Measurements from ENCODE around the gene MBD3L5. TPM values are rescaled to one million over a fixed set of nuclear protein-coding genes. Genes with fewer than 3 reads are reported as not detected.
A peak's percentile ranks its signal among the peaks of the same experiment; 100 is the strongest.
"Not testable (repeated sequence)": the region's sequence is repeated elsewhere in the genome, so short reads cannot be mapped to it uniquely, and the experiment has no call there.

The MBD3L5 gene
- not detected for total RNA-seq

GRCh38 chr19:7030278-7030677 is at the start of gene MBD3L5:
Gene MBD3L5 (plus strand): TSS chr19:7030578. CDS start chr19:7030612, 34 bp downstream.
- not testable (repeated sequence) for DNase-seq (ENCODE audit: low read depth in 2 of 3, low spot score in 2 of 3)

DNA sequence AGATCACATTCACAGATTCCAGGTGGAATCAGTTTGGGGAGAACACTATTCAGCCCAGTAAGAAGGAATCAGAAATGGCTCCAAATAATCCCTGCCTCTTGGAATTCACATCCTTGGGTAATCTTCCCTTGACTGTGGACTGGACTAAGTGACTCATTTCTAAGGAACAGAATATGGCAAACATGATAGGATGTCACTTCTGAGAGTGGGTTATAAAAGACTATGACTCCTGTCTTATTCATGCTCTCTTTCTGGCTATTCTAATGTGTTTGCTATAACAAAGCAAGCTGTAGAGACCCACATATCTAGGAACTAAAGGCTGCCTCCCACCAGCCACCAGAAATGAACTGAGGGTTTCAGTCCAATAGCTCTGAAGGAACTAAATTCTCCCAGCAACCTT is 46.9 kb upstream of the MBD3L5 start:
- DNase-seq (ENCODE audit: low read depth in 2 of 3, low spot score in 2 of 3) = no peak

DNA sequence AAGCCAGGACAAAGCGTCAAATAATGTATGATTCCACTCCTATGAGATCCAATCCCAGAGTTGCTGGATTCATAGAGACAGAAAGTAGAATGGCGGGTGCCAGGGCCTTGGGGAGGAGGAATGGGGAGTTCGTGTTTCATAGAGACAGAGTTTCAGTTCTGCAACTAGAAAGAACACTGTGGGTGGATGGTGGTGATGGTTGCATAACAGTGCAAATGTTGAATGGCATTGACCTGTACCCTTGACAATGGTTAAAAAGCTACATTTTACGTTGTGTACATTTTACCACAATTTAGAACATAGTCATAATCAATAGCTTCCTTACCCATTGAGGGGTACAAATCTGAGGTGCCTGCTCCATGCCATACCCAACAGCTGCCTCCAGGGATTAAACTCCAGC is 42.5 kb upstream of the MBD3L5 start:
- DNase-seq (ENCODE audit: low read depth in 2 of 3, low spot score in 2 of 3) = no peak

DNA sequence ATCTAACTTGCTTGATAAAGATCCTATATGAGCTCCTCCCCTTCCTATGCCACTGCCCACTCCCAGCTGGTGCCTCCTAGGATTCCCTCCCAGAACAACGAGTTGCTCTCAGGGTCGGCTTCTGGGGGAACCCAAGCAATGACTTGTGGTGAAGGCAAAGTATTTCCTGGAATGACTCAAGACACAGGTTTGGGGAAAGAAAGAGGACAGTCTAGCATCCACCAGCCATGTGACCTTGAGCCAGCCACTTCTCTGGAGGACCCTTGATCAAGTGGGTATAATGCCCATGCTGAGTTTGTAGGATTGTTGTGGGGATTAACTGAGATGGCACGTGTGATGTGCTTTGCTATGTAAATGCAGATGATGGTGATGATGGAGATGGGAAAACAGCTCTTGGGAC is 42.1 kb upstream of the MBD3L5 start:
- DNase-seq (ENCODE audit: low read depth in 2 of 3, low spot score in 2 of 3) = no peak

GRCh38 chr19:6995054-6995453 is 35.3 kb upstream of the MBD3L5 start:
- no peak for DNase-seq (ENCODE audit: low read depth in 2 of 3, low spot score in 2 of 3)

- DNase-seq (ENCODE audit: low read depth in 2 of 3, low spot score in 2 of 3) = no peak
These were observed 33.6 kb upstream of the MBD3L5 start for GRCh38 chr19:6996810-6997209.

DNA sequence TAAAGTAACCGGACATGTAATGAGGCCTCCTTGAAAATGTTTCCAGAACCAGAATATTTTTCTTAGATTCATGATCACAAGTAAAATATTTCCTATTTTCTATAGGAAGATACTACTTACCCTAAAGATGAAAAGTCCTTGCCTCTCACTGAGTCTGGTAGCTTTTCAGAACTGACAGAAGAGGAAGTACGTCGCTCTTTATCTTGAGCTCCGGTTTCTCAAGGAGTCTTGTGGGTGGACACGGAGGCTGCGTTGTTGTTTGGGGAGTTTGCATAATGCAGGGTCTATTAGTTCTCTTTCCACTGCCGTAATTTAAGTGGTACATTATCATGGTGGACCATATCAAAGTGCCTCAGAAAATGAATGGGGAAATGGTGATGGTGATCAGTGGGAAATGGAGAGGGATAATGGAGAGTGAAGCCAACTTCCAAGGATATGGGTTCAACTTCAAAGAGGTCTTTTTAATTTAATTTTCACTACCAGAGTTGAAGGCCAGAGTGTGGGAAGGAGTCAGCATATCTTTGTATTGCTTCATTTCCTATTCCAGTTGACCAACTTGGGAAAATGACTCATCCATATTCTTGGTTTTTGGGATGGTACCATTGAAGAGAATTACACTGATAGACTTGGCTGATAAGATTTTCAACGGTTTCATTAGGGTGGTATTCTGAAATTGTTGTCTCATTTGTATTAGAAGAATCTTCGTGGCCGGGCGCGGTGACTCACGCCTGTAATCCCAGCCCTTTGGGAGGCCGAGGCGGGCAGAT is 32.5 kb upstream of the MBD3L5 start:
- DNase-seq (ENCODE audit: low read depth in 2 of 3, low spot score in 2 of 3) = peak in 1 of 3 donors; percentile 68

DNA sequence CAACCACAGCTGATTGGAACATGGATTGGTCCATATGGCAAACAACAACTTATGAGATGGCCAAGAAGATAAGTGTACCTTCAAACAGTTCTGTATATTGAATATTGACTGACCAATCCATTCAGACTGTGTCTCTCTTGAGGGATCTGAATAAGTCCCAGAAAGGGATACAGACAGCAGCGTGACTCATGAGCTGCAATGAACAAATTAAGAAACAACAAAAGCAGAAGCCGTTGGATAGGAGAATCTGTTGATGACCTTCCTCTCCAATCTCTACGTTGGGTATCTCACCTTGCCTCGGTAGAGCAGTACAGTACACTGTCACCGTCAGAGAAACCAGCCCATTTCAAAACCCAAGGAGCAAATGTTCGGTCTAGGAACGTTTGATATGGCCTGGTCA is 30.4 kb upstream of the MBD3L5 start:
- no peak for DNase-seq (ENCODE audit: low read depth in 2 of 3, low spot score in 2 of 3)

- DNase-seq (ENCODE audit: low read depth in 2 of 3, low spot score in 2 of 3) = no peak
These were observed 30.0 kb upstream of the MBD3L5 start for GRCh38 chr19:7000333-7000732.

DNA sequence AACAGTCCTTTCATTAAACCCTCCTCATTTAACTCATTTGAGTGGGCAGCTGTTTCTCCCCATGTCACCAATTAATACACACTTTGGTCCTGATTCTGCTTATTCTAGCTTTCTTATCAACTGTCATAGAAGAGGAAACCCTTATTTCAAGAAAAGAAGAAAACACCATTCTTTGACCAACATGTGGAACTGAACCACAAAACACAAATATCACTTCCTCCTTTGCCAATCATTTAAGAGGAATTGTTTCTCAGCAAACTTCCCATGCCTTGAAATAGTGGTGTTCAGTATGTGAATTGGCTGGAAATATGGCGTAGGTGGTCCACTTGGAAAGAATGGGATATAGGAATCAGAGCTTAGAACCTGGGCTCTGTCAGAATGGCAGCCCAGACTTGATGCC is 29.6 kb upstream of the MBD3L5 start:
- no peak for DNase-seq (ENCODE audit: low read depth in 2 of 3, low spot score in 2 of 3)

DNA sequence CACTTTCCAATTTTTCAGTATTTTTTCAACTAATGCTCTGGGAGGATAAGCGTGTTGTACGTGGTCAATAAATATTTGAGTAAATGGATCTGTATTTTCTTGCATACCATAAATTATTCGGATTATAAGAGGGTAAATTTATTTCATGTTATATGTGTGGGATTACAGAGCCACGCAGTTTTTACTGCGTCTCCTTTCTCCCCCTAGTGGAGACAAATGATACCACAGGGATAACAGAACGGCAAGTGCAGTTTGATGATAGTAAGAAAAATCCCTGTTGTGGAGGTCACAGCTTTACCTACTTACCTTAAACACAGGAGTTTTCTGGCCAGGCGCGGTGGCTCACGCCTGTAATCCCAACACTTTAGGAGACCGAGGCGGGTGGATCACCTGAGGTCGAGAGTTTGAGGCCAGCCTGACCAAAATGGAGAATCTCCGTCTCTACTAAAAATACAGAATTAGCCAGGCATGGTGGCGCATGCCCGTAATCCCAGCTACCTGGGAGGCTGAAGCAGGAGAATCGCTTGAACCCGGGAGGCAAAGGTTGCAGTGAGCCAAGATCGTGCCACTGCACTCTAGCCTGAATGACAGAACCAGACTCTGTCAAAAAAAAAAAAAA is 26.0 kb upstream of the MBD3L5 start:
- DNase-seq (ENCODE audit: low read depth in 2 of 3, low spot score in 2 of 3) = peak in 2 of 3 donors; percentile 19 to 54

DNA sequence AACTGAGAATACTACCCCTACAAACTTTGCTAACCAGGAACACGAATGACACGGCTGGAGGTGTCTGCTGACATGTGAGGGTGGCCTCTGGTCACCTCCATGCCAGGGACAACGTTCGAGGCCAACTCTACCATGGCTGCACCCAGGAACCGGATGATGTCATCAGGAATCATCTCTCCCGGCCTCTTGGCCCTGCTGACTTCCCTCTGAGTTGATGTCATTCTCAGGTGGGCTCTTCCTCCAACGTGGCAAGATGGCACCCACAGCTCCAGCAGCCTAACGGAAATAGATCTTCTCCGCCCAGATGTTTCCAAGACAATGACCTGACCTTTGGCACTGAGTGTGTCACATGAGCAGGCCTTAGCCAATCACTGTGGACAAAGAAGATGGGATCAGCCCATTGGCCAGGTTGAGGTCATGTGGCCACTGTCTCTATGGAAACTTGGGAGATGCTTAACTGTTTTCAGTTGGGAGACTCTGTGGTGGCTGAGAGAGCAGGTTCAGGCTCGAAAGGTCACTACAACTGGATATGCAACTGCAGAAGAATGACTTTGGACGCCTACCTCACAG is 24.2 kb upstream of the MBD3L5 start:
- no peak for DNase-seq (ENCODE audit: low read depth in 2 of 3, low spot score in 2 of 3)

DNA sequence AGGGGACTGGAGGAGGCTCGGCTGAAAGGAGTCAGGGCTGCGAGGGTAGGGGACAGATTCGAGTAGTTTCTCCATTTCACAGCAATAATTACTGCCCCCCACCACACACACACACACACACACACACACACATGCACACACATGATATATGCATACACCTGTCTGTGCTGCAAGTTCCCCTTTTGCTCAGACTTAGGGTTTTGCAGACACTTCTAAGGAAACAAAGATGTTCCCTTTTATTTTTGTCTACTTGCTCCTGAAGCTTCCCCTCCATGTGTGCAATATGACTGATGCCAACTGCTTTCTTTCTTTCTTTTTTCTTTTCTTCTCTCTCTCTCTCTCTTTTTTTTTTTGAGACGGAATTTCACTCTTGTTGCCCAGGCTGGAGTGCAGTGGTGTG is 22.5 kb upstream of the MBD3L5 start:
- DNase-seq (ENCODE audit: low read depth in 2 of 3, low spot score in 2 of 3) = peak in 1 of 3 donors; percentile 73

DNA sequence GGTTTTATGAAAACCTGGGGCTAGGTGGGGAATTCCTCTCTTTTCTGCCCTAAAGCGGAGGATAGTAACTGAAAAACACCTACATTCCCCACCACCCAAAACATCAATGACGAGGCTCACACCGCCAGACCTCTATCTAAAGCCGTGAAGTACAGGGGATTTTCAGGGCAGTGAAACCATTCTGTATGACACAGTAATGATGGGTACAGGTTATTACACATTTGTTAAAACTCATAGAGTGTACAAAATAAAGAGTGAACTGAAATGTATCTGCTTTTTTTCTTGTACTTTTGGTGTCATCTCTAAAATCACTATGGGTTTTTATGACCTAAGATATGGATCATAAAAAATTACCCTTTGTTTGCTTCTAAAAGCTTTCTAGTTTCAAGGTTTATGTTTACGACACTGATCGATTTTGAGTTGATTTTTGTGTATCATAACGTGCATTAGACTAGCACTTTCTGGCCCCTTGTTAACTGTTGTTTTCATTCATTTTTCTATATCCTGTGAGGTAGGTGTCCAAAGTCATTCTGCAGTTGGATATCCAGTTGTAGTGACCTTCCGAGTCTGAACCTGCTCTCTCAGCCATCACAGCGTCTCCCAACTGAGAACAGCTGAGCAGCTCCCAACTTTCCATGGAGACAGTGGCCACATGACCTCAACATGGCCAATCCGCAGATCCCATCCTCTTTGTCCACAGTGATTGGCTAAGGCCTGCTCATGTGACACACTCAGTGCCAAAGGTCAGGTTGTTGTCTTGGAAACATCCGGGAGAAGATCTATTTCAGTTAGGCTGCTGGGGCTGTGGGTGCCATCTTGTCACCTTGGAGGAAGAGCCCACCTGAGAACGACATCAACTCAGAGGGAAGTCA is 19.4 kb upstream of the MBD3L5 start:
- DNase-seq (ENCODE audit: low read depth in 2 of 3, low spot score in 2 of 3) = no peak

DNA sequence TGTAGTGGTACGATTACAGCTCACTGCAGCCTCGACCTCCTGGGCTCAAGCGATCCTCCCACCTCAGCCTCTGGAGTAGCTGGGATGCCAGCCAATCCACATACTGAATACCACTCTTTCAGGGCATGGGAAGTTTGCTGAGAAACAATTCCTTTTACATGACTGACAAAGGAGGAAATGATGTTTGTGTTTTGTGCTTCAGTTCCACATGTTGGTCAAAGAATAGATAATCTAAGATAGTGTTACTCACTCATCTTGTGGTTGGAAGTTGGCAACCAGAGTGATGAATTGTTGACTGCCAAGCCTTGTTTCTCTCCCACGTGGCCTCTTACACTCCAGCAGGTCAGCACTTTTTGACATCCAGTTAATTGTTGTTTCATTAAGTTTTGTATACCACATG is 16.7 kb upstream of the MBD3L5 start:
- DNase-seq (ENCODE audit: low read depth in 2 of 3, low spot score in 2 of 3) = peak in 1 of 3 donors; percentile 54

- DNase-seq (ENCODE audit: low read depth in 2 of 3, low spot score in 2 of 3) = no peak
These were observed 11.6 kb upstream of the MBD3L5 start for GRCh38 chr19:7018828-7019227.

GRCh38 chr19:7021331-7021730 is 9.0 kb upstream of the MBD3L5 start, which contains the start of gene MBD3L2B:
Gene MBD3L2B (minus strand): TSS chr19:7021431. CDS start chr19:7021397, 34 bp downstream.
- DNase-seq (ENCODE audit: low read depth in 2 of 3, low spot score in 2 of 3) = not testable (repeated sequence)

GRCh38 chr19:7028790-7029189 is 1.6 kb upstream of the MBD3L5 start:
- not testable (repeated sequence) for DNase-seq (ENCODE audit: low read depth in 2 of 3, low spot score in 2 of 3)

DNA sequence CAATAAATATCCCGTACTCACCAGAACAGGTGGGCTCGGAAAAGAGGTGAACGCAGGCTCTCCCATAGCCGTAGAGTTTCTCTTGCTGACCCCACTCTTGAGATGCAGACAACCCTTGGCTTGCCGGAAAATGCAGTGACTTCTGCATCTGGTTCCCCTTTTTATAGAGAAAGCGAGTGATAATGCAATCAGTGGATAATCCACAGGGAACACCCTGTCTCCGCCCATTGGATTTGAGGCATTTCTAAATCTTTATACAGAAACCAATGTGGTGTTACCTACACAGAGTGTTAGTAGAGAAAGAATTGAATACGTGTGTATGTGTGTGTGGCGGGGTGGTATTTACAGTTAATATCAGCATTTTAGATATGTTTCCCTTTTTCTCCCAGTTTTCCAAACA is 9.7 kb downstream of the MBD3L5 start, which contains the start of gene MBD3L4:
MBD3L4 (minus strand) TSS at position 101 of the 400 bp plus-strand sequence; CDS start at position 66, 35 bp downstream.
- not testable (repeated sequence) for DNase-seq (ENCODE audit: low read depth in 2 of 3, low spot score in 2 of 3)

DNA sequence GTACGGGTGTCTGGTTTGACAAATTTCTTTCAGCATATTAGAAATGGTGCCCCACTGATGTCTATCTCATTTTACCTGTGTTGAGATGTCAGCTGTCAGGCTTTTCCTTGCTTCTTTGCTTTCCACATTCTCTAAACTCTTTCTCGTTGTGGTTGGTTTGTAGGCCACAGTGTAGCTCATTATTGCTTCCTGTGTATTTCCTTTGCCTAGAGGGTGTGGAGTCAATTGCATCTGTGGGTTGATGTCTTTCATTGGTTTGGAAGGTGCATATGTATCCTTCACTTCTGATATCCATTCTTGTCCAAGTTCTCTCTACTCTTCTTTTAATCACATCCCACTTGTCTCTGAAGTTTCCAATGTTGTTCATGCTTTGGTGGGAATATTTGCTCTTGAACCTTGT is 11.2 kb downstream of the MBD3L5 start:
- not testable (repeated sequence) for DNase-seq (ENCODE audit: low read depth in 2 of 3, low spot score in 2 of 3)

- DNase-seq (ENCODE audit: low read depth in 2 of 3, low spot score in 2 of 3) = not testable (repeated sequence)
These were observed 18.6 kb downstream of the MBD3L5 start, which contains the start of gene MBD3L2 for GRCh38 chr19:7049021-7049420. Gene MBD3L2 (plus strand): TSS chr19:7049321. CDS start chr19:7049374, 53 bp downstream.

Data from hematopoietic multipotent progenitor cell (in vitro differentiated cells).